Activated naive CD4-positive, alpha-beta T cell treated with anti-CD3 and anti-CD28 coated beads, Interleukin-2, amount 50 U/mL, for 16 hours (primary cell): ENCODE measurements around the gene TPCN2.

Experiments used
- DNase-seq: peaks from one replicate; pipeline ENCODE4 v3.0.0-alpha.2; 2020

Gene TPCN2

GRCh38 chr11:69097263-69097662 lies 48.5 kb downstream of the TPCN2 start:
- no peak for DNase-seq

GRCh38 chr11:69099180-69099579 lies 50.4 kb downstream of the TPCN2 start:
- DNase-seq: no peak

GRCh38 chr11:69100454-69101114 lies 51.9 kb downstream of the TPCN2 start:
- DNase-seq: no peak

- DNase-seq: peak; percentile 79
These were observed 52.5 kb downstream of the TPCN2 start for GRCh38 chr11:69101115-69101791.

- DNase-seq: no peak
These were observed 53.3 kb downstream of the TPCN2 start for GRCh38 chr11:69101792-69102695.

- DNase-seq: no peak
These were observed 54.2 kb downstream of the TPCN2 start for GRCh38 chr11:69102732-69103615.

- no peak for DNase-seq
These were observed 55.6 kb downstream of the TPCN2 start for GRCh38 chr11:69104212-69104855.

- DNase-seq: no peak
These were observed 56.2 kb downstream of the TPCN2 start for GRCh38 chr11:69104856-69105395.

- DNase-seq: no peak
These were observed 56.8 kb downstream of the TPCN2 start for GRCh38 chr11:69105461-69106030.

- no peak for DNase-seq
These were observed 57.5 kb downstream of the TPCN2 start for GRCh38 chr11:69106031-69106811.

- no peak for DNase-seq
These were observed 58.7 kb downstream of the TPCN2 start for GRCh38 chr11:69107413-69107812.

GRCh38 chr11:69108030-69108429 lies 59.3 kb downstream of the TPCN2 start:
- DNase-seq: no peak

- DNase-seq: no peak
These were observed 59.8 kb downstream of the TPCN2 start for GRCh38 chr11:69108559-69108958.

GRCh38 chr11:69109101-69109500 lies 60.4 kb downstream of the TPCN2 start:
- no peak for DNase-seq

- no peak for DNase-seq
These were observed 61.7 kb downstream of the TPCN2 start for GRCh38 chr11:69110451-69110850.

- DNase-seq: no peak
These were observed 63.2 kb downstream of the TPCN2 start for GRCh38 chr11:69111624-69112542.

GRCh38 chr11:69113226-69113625 lies 64.5 kb downstream of the TPCN2 start:
- DNase-seq: no peak

- DNase-seq: no peak
These were observed 65.1 kb downstream of the TPCN2 start for GRCh38 chr11:69113646-69114340.

GRCh38 chr11:69114362-69114761 lies 65.6 kb downstream of the TPCN2 start:
- no peak for DNase-seq
